Neuronal stem cell (in vitro differentiated cells): ENCODE data around the gene ALKBH3.
A peak's percentile ranks its signal among the peaks of the same experiment; 100 is the strongest.

Source experiments
- DNase-seq: peaks from one replicate; pipeline ENCODE4 v3.0.0-alpha.2; 2013; ENCODE audit warnings: low spot score
- H2AFZ ChIP-seq: one replicate; pipeline ENCODE4 v1.6.1; 2013; ENCODE audit warnings: mild to moderate bottlenecking, low read length, inconsistent platforms
- H2AK5ac ChIP-seq: 2 replicates; pipeline ENCODE4 v1.6.1; 2013; ENCODE audit warnings: low read depth, mild to moderate bottlenecking, inconsistent platforms, low read length, moderate library complexity, mixed read lengths
- H2BK120ac ChIP-seq: 2 replicates; pipeline ENCODE4 v1.6.1; 2013; ENCODE audit warnings: low read depth, mild to moderate bottlenecking, inconsistent platforms, low read length, moderate library complexity, mixed read lengths
- H2BK12ac ChIP-seq: one replicate; pipeline ENCODE4 v1.6.1; 2013; ENCODE audit warnings: low read length, inconsistent platforms
- H2BK15ac ChIP-seq: 2 replicates; pipeline ENCODE4 v1.6.1; 2013; ENCODE audit warnings: mild to moderate bottlenecking, low read length, inconsistent platforms, mixed read lengths
- H2BK5ac ChIP-seq: one replicate; pipeline ENCODE4 v1.6.1; 2013; ENCODE audit warnings: inconsistent platforms, mild to moderate bottlenecking, low read length, moderate library complexity
- H3K14ac ChIP-seq: one replicate; pipeline ENCODE4 v1.6.1; 2013; ENCODE audit warnings: low read length, inconsistent platforms
- H3K18ac ChIP-seq: 2 replicates; pipeline ENCODE4 v1.6.1; 2013; ENCODE audit warnings: low read length, inconsistent platforms
- H3K23ac ChIP-seq: 2 replicates; pipeline ENCODE4 v1.6.1; 2013; ENCODE audit warnings: low read depth, mild to moderate bottlenecking, mixed read lengths, low read length, inconsistent platforms; ENCODE audit not compliant: poor library complexity
- H3K27ac ChIP-seq: replicated peaks from 3 replicates; pipeline ENCODE4 v1.5.1; 2013; ENCODE audit warnings: low read length, inconsistent platforms
- H3K27me3 ChIP-seq, 3 experiments: 2 replicates each; pipeline ENCODE4 v1.6.1; 2013; ENCODE audit warnings: low read length in 3 of 3, mild to moderate bottlenecking in 2 of 3, inconsistent platforms in 1 of 3, low read depth in 1 of 3, mixed read lengths in 1 of 3, moderate library complexity in 1 of 3; ENCODE audit not compliant: control insufficient read depth in 3 of 3, insufficient read depth in 3 of 3
- H3K36me3 ChIP-seq, 2 donors: replicated peaks in 1 of 2; 2 replicates each; pipeline ENCODE4 v1.6.1; 2013; ENCODE audit warnings: low read length in 2 of 2; ENCODE audit not compliant: control insufficient read depth in 2 of 2, insufficient read depth in 2 of 2
- H3K4ac ChIP-seq: 2 replicates; pipeline ENCODE4 v1.6.1; 2013; ENCODE audit warnings: inconsistent platforms, mild to moderate bottlenecking, low read length, moderate library complexity
- H3K4me1 ChIP-seq, 2 donors: 1 replicate in 1 of 2; 2 replicates in 1 of 2; pipeline ENCODE4 v1.6.1; 2013; ENCODE audit warnings: low read length in 2 of 2, low read depth in 1 of 2; ENCODE audit not compliant: control insufficient read depth in 2 of 2, insufficient read depth in 1 of 2
- H3K4me2 ChIP-seq: one replicate; pipeline ENCODE4 v1.6.1; 2013; ENCODE audit warnings: mild to moderate bottlenecking, low read length, inconsistent platforms; ENCODE audit not compliant: insufficient read depth, poor library complexity, severe bottlenecking
- H3K4me3 ChIP-seq, 2 donors: 2 replicates each; pipeline ENCODE4 v1.5.1; 2013; ENCODE audit warnings: low read length in 2 of 2, mild to moderate bottlenecking in 2 of 2, inconsistent platforms in 1 of 2, moderate library complexity in 1 of 2
- H3K79me1 ChIP-seq: one replicate; pipeline ENCODE4 v1.6.1; 2013; ENCODE audit warnings: low read depth, mild to moderate bottlenecking, inconsistent platforms, low read length, moderate library complexity
- H3K9ac ChIP-seq: one replicate; pipeline ENCODE4 v1.6.1; 2013; ENCODE audit warnings: mild to moderate bottlenecking, low read depth, low read length, inconsistent platforms; ENCODE audit not compliant: poor library complexity
- H3K9me3 ChIP-seq, 2 donors: replicated peaks in 1 of 2; 2 replicates each; pipeline versions ENCODE3 to v1.6.1; 2013; ENCODE audit warnings: low read length in 2 of 2, mild to moderate bottlenecking in 2 of 2, inconsistent platforms in 1 of 2, low read depth in 1 of 2, mixed read lengths in 1 of 2, moderate library complexity in 1 of 2; ENCODE audit not compliant: control insufficient read depth in 2 of 2, insufficient read depth in 1 of 2
- H4K8ac ChIP-seq: one replicate; pipeline ENCODE4 v1.6.1; 2013; ENCODE audit warnings: low read depth, mild to moderate bottlenecking, inconsistent platforms, low read length, moderate library complexity
- H4K91ac ChIP-seq: one replicate; pipeline ENCODE4 v1.6.1; 2013; ENCODE audit warnings: low read length, low read depth, mild to moderate bottlenecking, inconsistent platforms; ENCODE audit not compliant: poor library complexity
- whole genome bisulfite sequencing, 2 donors: extraction: QIAGEN DNeasy Blood & Tissue Kit; methylation state at CpG; one replicate each; pipeline ENCODE4 v1.1.7; 2013; ENCODE audit warnings: missing lambda C conversion rate in 2 of 2, mixed read lengths in 1 of 2; ENCODE audit not compliant: insufficient read length in 2 of 2, insufficient replicate concordance in 1 of 2; ENCODE audit errors: extremely low coverage in 2 of 2; 5-methylcytosine and 5-hydroxymethylcytosine counted together

ALKBH3 gene

GRCh38 chr11:43937434-43938411 lies 57.1 kb downstream of the ALKBH3 start:
- no peak overlapping the region for H2AFZ ChIP-seq
- no peak overlapping the region for H4K8ac ChIP-seq
- no peak overlapping the region for H3K23ac ChIP-seq
- no peak overlapping the region for H2BK5ac ChIP-seq
- WGBS, 2 donors: no CpG with 5 or more reads among the region's 14 CpGs
- H4K91ac ChIP-seq: no peak overlapping the region
- peaks cover 0 to 38% (median 5%) of the 10 kb centered on the region in 3 experiments for H3K27me3 ChIP-seq
- no peak overlapping the region for H3K4me3 ChIP-seq
- no peak overlapping the region for H2BK120ac ChIP-seq
- no peak overlapping the region for H3K4ac ChIP-seq
- peaks cover 9 to 16% of the 10 kb centered on the region in 2 donors for H3K4me1 ChIP-seq
- H3K79me1 ChIP-seq: no peaks in the 10 kb centered on the region
- no peak overlapping the region for H3K27ac ChIP-seq
- no peak overlapping the region for H2BK15ac ChIP-seq
- H3K36me3 ChIP-seq: no peaks in the 10 kb centered on the region
- H2AK5ac ChIP-seq: no peak overlapping the region
- no peak overlapping the region for H3K9ac ChIP-seq
- H3K14ac ChIP-seq: no peak overlapping the region
- no peaks in the 10 kb centered on the region for H3K9me3 ChIP-seq
- DNase-seq: no peak
- H3K4me2 ChIP-seq: no peak overlapping the region
- no peak overlapping the region for H2BK12ac ChIP-seq
- no peak overlapping the region for H3K18ac ChIP-seq

GRCh38 chr11:43941257-43941994 lies 60.8 kb downstream of the ALKBH3 start:
- H3K4me3 ChIP-seq: peak overlapping the region; percentile 52 to 77

GRCh38 chr11:43942662-43943371 lies 62.2 kb downstream of the ALKBH3 start:
- Histone ChIP-seq H3K23ac (no peak overlapping the region), H3K27me3 (peaks cover 18 to 76% (median 35%) of the 10 kb centered on the region in 3 experiments), H2BK5ac (no peak overlapping the region), H3K14ac (no peak overlapping the region), H2BK15ac (peak overlapping the region; percentile 9), H4K91ac (no peak overlapping the region), H2AK5ac (no peak overlapping the region), H3K9ac (peak overlapping the region; percentile 84), H3K4ac (no peak overlapping the region), H2BK120ac (no peak overlapping the region), H3K9me3 (no peaks in the 10 kb centered on the region), H2BK12ac (no peak overlapping the region), H3K79me1 (no peaks in the 10 kb centered on the region), H3K27ac (no peak overlapping the region), H3K4me3 (peak overlapping the region; percentile 52 to 89), H3K18ac (peak overlapping the region; percentile 73), H4K8ac (peak overlapping the region; percentile 67), H2AFZ (peak overlapping the region; percentile 100), H3K4me2 (peak overlapping the region; percentile 97), H3K4me1 (peaks cover 12 to 13% of the 10 kb centered on the region in 2 donors), H3K36me3 (no peaks in the 10 kb centered on the region)
- DNase-seq: no peak
- WGBS, 2 donors: no CpG with 5 or more reads among the region's 94 CpGs

More at GRCh38 chr11:43941257-43941994, 60.8 kb downstream of the ALKBH3 start:
- H3K27me3 ChIP-seq: peaks cover 18 to 70% (median 35%) of the 10 kb centered on the region in 3 experiments
- no peak overlapping the region for H3K27ac ChIP-seq
- H4K8ac ChIP-seq: no peak overlapping the region
- H2BK12ac ChIP-seq: no peak overlapping the region
- no peak overlapping the region for H3K14ac ChIP-seq
- H3K9me3 ChIP-seq: no peaks in the 10 kb centered on the region
- peak overlapping the region; percentile 100 for H2AFZ ChIP-seq
- H3K4me1 ChIP-seq: peaks cover 9 to 13% of the 10 kb centered on the region in 2 donors
- no peaks in the 10 kb centered on the region for H3K79me1 ChIP-seq
- no peak overlapping the region for H3K18ac ChIP-seq
- H2BK15ac ChIP-seq: no peak overlapping the region
- H3K23ac ChIP-seq: no peak overlapping the region
- H4K91ac ChIP-seq: no peak overlapping the region
- H3K4me2 ChIP-seq: peak overlapping the region; percentile 97
- no peak overlapping the region for H3K4ac ChIP-seq
- no peak overlapping the region for H2BK120ac ChIP-seq
- H3K9ac ChIP-seq: no peak overlapping the region
- no peak for DNase-seq
- no peaks in the 10 kb centered on the region for H3K36me3 ChIP-seq
- H2BK5ac ChIP-seq: no peak overlapping the region
- WGBS, 2 donors: no CpG with 5 or more reads among the region's 5 CpGs
- H2AK5ac ChIP-seq: no peak overlapping the region
